Tibial artery (tissue), 4 donors: ENCODE results near the gene FCAMR.
A peak's percentile ranks its signal among the peaks of the same experiment; 100 is the strongest.

ENCODE experiments used
- DNase-seq, 2 donors: peaks; one replicate each; pipeline ENCODE4 v3.0.0-alpha.2; 2019
- H3K27ac ChIP-seq, 2 donors: fragments of 200-600 bp; sonication (generic) in 1 of 2; 1 replicate in 1 of 2; 2 replicates in 1 of 2; pipeline ENCODE4 v1.5.1; 2018 to 2019; ENCODE audit warnings: mild to moderate bottlenecking in 1 of 2
- H3K27me3 ChIP-seq, 2 donors: fragments of 200-600 bp; sonication (generic) in 1 of 2; one replicate each; pipeline versions ENCODE4 v1.5.1 to v1.6.0; 2016 to 2019
- H3K36me3 ChIP-seq, 3 donors: fragments of 200-600 bp; sonication (generic) in 2 of 3; one replicate each; pipeline ENCODE4 v1.5.1; 2016 to 2019; ENCODE audit warnings: mild to moderate bottlenecking in 2 of 3
- H3K4me1 ChIP-seq, 4 donors: fragments of 200-600 bp; sonication (generic) in 2 of 4; 1 replicate in 3 of 4; 2 replicates in 1 of 4; pipeline ENCODE4 v1.5.1; 2016 to 2019
- H3K4me3 ChIP-seq, 2 donors: fragments of 200-600 bp; sonication (generic) in 1 of 2; 1 replicate in 1 of 2; 2 replicates in 1 of 2; pipeline ENCODE4 v1.5.1; 2018 to 2019; ENCODE audit warnings: mild to moderate bottlenecking in 2 of 2
- H3K9me3 ChIP-seq, 3 donors: fragments of 200-600 bp; sonication (generic) in 1 of 3; one replicate each; pipeline ENCODE4 v1.5.1; 2016 to 2019
- CTCF ChIP-seq, 2 experiments: fragments of 200-600 bp in 1 of 2; fragments of 450-650 bp in 1 of 2; IDR thresholded peaks; one replicate each; pipeline ENCODE4 v1.5.1; 2017 to 2019; ENCODE audit warnings: antibody characterized with exemption in 2 of 2, mild to moderate bottlenecking in 1 of 2, moderate library complexity in 1 of 2
- intact Hi-C: fragments of 100-400 bp; cut with DNase I; formaldehyde crosslinking; loops from one replicate; pipeline ENCODE4 v1.15.0; 2023; ENCODE audit warnings: low total_unique reads

Gene FCAMR

GRCh38 chr1:206992790-206993189 is 22.5 kb upstream of the FCAMR start:
- Histone ChIP-seq H3K4me3 (no peak overlapping the region), H3K36me3 (no peaks in the 10 kb centered on the region), H3K27me3 (peaks cover 0 to 9% of the 10 kb centered on the region in 2 donors), H3K9me3 (no peaks in the 10 kb centered on the region), H3K4me1 (no peaks in the 10 kb centered on the region), H3K27ac (no peak overlapping the region)
- intact Hi-C loops = no loop called here
- TF ChIP-seq CTCF (IDR thresholded peaks at IDR 0.05) = no peak
- DNase-seq = no peak

- H3K9me3 ChIP-seq = no peaks in the 10 kb centered on the region
- no peak for DNase-seq
- no peaks in the 10 kb centered on the region for H3K36me3 ChIP-seq
- no peak for TF ChIP-seq CTCF (IDR thresholded peaks at IDR 0.05)
- peaks cover 0 to 12% of the 10 kb centered on the region in 2 donors for H3K27me3 ChIP-seq
- no peaks in the 10 kb centered on the region for H3K4me1 ChIP-seq
- H3K27ac ChIP-seq = no peak overlapping the region
- H3K4me3 ChIP-seq = no peak overlapping the region
- intact Hi-C loops = no loop called here
Measured at GRCh38 chr1:206987873-206988272, 17.6 kb upstream of the FCAMR start.

DNA sequence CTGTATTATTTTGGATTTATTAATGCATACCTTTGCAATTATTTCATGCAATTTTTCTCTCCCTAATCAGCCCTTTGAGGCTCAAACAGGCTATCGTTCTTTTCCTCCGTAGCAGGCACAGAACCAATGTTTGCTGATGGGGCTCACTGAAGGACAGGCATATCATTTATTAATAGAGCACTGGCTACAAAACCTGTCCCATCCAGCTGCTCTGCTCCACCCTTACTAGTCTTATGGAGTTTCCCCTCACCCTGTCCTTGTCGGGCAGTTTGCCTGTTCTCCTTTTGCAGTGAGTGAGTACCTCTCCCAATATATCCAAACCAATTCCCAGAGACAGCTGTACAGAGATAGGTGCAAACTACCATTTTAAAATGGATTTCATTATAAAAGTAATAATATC is 16.6 kb upstream of the FCAMR start:
- TF ChIP-seq CTCF (IDR thresholded peaks at IDR 0.05) = no peak
- Histone ChIP-seq H3K36me3 (no peaks in the 10 kb centered on the region), H3K9me3 (no peaks in the 10 kb centered on the region), H3K27ac (no peak overlapping the region), H3K27me3 (peaks cover 0 to 8% of the 10 kb centered on the region in 2 donors), H3K4me3 (no peak overlapping the region), H3K4me1 (no peaks in the 10 kb centered on the region)
- intact Hi-C loops = no loop called here
- no peak for DNase-seq

DNA sequence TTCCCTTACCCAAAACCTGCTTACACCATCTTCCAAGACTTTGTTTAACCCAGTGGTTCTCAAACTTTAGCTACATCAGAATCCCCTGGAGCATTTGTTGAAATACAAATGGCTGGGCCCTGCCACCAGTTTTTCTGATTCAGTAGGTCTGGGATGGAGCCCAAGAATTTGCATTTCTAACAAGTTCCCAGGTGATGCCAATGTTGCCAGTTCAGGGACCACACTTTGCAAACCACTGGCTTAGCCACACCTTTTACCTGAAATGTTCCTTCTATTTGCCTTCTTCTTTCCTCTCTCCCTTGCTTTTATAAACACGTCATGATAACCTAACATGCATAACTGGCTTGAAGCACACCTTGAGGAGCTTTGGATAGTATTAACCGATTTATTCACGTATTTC is 16.1 kb upstream of the FCAMR start:
- Histone ChIP-seq H3K27me3 (peaks cover 0 to 6% of the 10 kb centered on the region in 2 donors), H3K27ac (no peak overlapping the region), H3K36me3 (no peaks in the 10 kb centered on the region), H3K4me1 (no peaks in the 10 kb centered on the region), H3K9me3 (no peaks in the 10 kb centered on the region), H3K4me3 (no peak overlapping the region)
- no peak for TF ChIP-seq CTCF (IDR thresholded peaks at IDR 0.05)
- intact Hi-C loops = no loop called here
- no peak for DNase-seq

GRCh38 chr1:206985162-206985749 is 15.0 kb upstream of the FCAMR start:
- Histone ChIP-seq H3K9me3 (no peaks in the 10 kb centered on the region), H3K27me3 (peaks cover 0 to 4% of the 10 kb centered on the region in 2 donors), H3K4me1 (no peaks in the 10 kb centered on the region), H3K4me3 (no peak overlapping the region), H3K36me3 (no peaks in the 10 kb centered on the region), H3K27ac (no peak overlapping the region)
- TF ChIP-seq CTCF (IDR thresholded peaks at IDR 0.05) = no peak
- intact Hi-C loops = no loop called here
- no peak for DNase-seq

- H3K36me3 ChIP-seq = no peaks in the 10 kb centered on the region
- no peak for DNase-seq
- no peaks in the 10 kb centered on the region for H3K4me1 ChIP-seq
- H3K27ac ChIP-seq = no peak overlapping the region
- TF ChIP-seq CTCF (IDR thresholded peaks at IDR 0.05) = peak; percentile 31 to 39
- intact Hi-C loops = no loop called here
- no peak overlapping the region for H3K4me3 ChIP-seq
- H3K27me3 ChIP-seq = peaks cover 0 to 6% of the 10 kb centered on the region in 2 donors
- no peaks in the 10 kb centered on the region for H3K9me3 ChIP-seq
Measured at GRCh38 chr1:206982216-206982615, 12.0 kb upstream of the FCAMR start.
